ENCODE data around the gene IQSEC3. TPM values are rescaled to one million over a fixed set of nuclear protein-coding genes. Genes with fewer than 3 reads are reported as not detected.

Gene IQSEC3
- total and polyA plus RNA-seq, 2 of the 13 experiments (the other 11 are each of a cell fraction or from before 2014, with no cell fraction given) = not detected

DNA sequence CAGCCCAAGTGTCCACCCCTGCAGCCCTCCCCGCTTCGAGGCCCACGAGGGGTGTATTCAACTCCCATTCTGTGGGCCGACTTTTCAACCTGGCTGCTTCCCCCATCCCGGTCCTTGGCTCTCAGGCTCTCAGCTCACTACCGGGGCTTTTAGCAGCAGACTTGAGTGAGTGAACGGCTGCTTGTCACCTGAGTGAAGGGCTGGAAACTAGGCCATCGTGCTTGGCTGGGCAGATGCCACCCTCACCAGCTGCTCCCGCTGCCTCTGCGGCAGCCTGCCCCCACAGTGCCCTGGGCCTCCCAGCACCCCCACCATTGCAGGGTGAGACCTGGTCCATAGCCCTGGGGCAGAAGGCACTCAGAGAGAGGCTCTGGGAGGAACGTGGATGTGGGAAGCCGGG lies 87.5 kb downstream of the IQSEC3 start:
- in situ Hi-C loops (cut with HindIII; ENCODE audit: extremely low pct_ligation_motif_present, low pct_unique_long_range_greater_than_20kb) = no loop called here
- 29% methylated on average over 9 of the region's 12 CpGs for WGBS (ENCODE audit: low lambda C conversion rate)
- H3K4me2 ChIP-seq (ENCODE audit: low read depth, low read length) = no peak overlapping the region
- ATAC-seq (no peak), DNase-seq (ENCODE audit: low spot score) (no peak), FAIRE-seq (no peak)
- no peaks in the 10 kb centered on the region for H3K36me3 ChIP-seq (replicated peaks in 1 of 2; ENCODE audit: control insufficient read depth in 1 of 2, insufficient read depth in 2 of 2, low read length in 2 of 2)
- H3K9ac ChIP-seq (ENCODE audit: insufficient read depth, low read depth, low read length) = no peak overlapping the region
- ChIA-PET POLR2A (no interaction called here), CTCF (ENCODE audit: low intra/inter-chr PET ratio, low total read pairs) (no interaction called here)
- TF ChIP-seq, protein P1, sequence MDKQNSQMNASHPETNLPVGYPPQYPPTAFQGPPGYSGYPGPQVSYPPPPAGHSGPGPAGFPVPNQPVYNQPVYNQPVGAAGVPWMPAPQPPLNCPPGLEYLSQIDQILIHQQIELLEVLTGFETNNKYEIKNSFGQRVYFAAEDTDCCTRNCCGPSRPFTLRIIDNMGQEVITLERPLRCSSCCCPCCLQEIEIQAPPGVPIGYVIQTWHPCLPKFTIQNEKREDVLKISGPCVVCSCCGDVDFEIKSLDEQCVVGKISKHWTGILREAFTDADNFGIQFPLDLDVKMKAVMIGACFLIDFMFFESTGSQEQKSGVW (CRISPR knock-in tag; IDR thresholded peaks at IDR 0.05; ENCODE audit: borderline replicate concordance) = no peak
- TF ChIP-seq ZNF850 (CRISPR knock-in tag; conservative IDR thresholded peaks at IDR 0.05) (no peak), TCF7L2 (IDR thresholded peaks at IDR 0.05; ENCODE audit: low read depth, low read length) (no peak), ARHGAP35 (CRISPR knock-in tag; IDR thresholded peaks at IDR 0.05; ENCODE audit: borderline replicate concordance) (no peak), KAT7 (CRISPR knock-in tag; IDR thresholded peaks at IDR 0.05; ENCODE audit: borderline replicate concordance) (no peak), ZSCAN29 (CRISPR knock-in tag; conservative IDR thresholded peaks at IDR 0.05) (no peak), BORCS8-MEF2B (CRISPR knock-in tag; IDR thresholded peaks at IDR 0.05) (no peak), ZNF569 (CRISPR knock-in tag; IDR thresholded peaks at IDR 0.05; ENCODE audit: borderline replicate concordance) (no peak), NFRKB (IDR thresholded peaks at IDR 0.05) (no peak)
- H3K79me2 ChIP-seq (ENCODE audit: insufficient read depth, low read length) = no peaks in the 10 kb centered on the region
- H4K20me1 ChIP-seq (ENCODE audit: insufficient read depth, low read length) = no peaks in the 10 kb centered on the region
- H2AFZ ChIP-seq (ENCODE audit: low read length) = no peak overlapping the region
- H3K27me3 ChIP-seq (ENCODE audit: control insufficient read depth in 1 of 2, insufficient read depth in 2 of 2, low read length in 2 of 2) = peaks cover 9 to 41% of the 10 kb centered on the region in 2 experiments; a peak in 4 of 5 replicates
- H3K27ac ChIP-seq (ENCODE audit: extremely low read length, insufficient read depth, low read length) = no peak overlapping the region
- H3K4me1 ChIP-seq (ENCODE audit: insufficient read depth, low read length) = peaks cover 11% of the 10 kb centered on the region
- H3K9me3 ChIP-seq (ENCODE audit: low read length) = no peaks in the 10 kb centered on the region
- H3K4me3 ChIP-seq (replicated peaks in 1 of 3; ENCODE audit: insufficient read depth in 1 of 3, low read depth in 2 of 3, low read length in 3 of 3) = no peak overlapping the region
- intact Hi-C loops (cut with micrococcal nuclease; ENCODE audit: unreplicated experiment) = no loop called here
- BruUV-seq (replicated peaks) = no TSS peak

DNA sequence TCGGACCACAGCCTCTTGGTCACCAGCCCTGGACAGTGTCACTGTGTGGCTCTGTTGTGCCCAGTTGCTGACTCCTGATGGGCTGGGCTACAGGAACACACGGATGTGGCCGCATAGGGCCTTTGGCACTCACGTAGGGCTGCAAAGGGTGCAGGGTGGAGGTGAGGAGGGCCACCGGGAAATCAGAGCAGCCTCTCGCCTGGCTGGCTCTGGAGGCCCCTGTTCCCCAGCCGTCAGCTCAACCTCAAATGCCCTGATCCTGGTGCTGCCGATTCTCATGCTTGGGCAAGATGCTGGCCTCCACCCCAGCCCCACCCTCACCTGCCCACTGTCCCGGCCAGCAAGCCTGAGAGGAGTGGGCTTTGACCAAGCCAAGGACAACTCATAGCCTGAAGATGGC lies 88.4 kb downstream of the IQSEC3 start:
- Histone ChIP-seq H3K4me3 (replicated peaks in 1 of 3; ENCODE audit: insufficient read depth in 1 of 3, low read depth in 2 of 3, low read length in 3 of 3) (no peak overlapping the region), H3K79me2 (ENCODE audit: insufficient read depth, low read length) (no peaks in the 10 kb centered on the region), H3K27ac (ENCODE audit: extremely low read length, insufficient read depth, low read length) (no peak overlapping the region), H2AFZ (ENCODE audit: low read length) (no peak overlapping the region), H3K4me1 (ENCODE audit: insufficient read depth, low read length) (peaks cover 11% of the 10 kb centered on the region), H3K9me3 (ENCODE audit: low read length) (no peaks in the 10 kb centered on the region), H3K9ac (ENCODE audit: insufficient read depth, low read depth, low read length) (no peak overlapping the region), H3K36me3 (replicated peaks in 1 of 2; ENCODE audit: control insufficient read depth in 1 of 2, insufficient read depth in 2 of 2, low read length in 2 of 2) (no peaks in the 10 kb centered on the region), H3K4me2 (ENCODE audit: low read depth, low read length) (no peak overlapping the region), H4K20me1 (ENCODE audit: insufficient read depth, low read length) (no peaks in the 10 kb centered on the region), H3K27me3 (ENCODE audit: control insufficient read depth in 1 of 2, insufficient read depth in 2 of 2, low read length in 2 of 2) (peaks cover 9 to 40% of the 10 kb centered on the region in 2 experiments; a peak in 4 of 5 replicates)
- ATAC-seq (no peak), DNase-seq (ENCODE audit: low spot score) (no peak), FAIRE-seq (no peak)
- intact Hi-C loops (cut with micrococcal nuclease; ENCODE audit: unreplicated experiment) (no loop called here), in situ Hi-C loops (cut with HindIII; ENCODE audit: extremely low pct_ligation_motif_present, low pct_unique_long_range_greater_than_20kb) (no loop called here)
- TF ChIP-seq GZF1 (CRISPR knock-in tag; IDR thresholded peaks at IDR 0.05) (no peak), ZMYM4 (CRISPR knock-in tag; IDR thresholded peaks at IDR 0.05) (no peak)
- 22% methylated on average over 5 of the region's 9 CpGs for WGBS (ENCODE audit: low lambda C conversion rate)
- ChIA-PET CTCF (ENCODE audit: low intra/inter-chr PET ratio, low total read pairs) (no interaction called here), POLR2A (no interaction called here)
- BruUV-seq (replicated peaks) = no TSS peak
